GM23248 (cell line): ENCODE results near the gene MAGI1. TPM values are rescaled to one million over a fixed set of nuclear protein-coding genes. Genes with fewer than 3 reads are reported as not detected.
"Not testable (repeated sequence)": the region's sequence is repeated elsewhere in the genome, so short reads cannot be mapped to it uniquely, and the experiment has no call there.

Source experiments
- DNase-seq: peaks from one replicate; pipeline ENCODE4 v3.0.0-alpha.2; 2015
- H2AFZ ChIP-seq: fragments of 200-600 bp; sonication (generic); 2 replicates; pipeline ENCODE4 v1.6.1; 2016; ENCODE audit warnings: antibody characterized with exemption
- H3F3A ChIP-seq: fragments of 200-600 bp; sonication (generic); 2 replicates; pipeline ENCODE4 v1.6.1; 2016; ENCODE audit warnings: mild to moderate bottlenecking, antibody characterized with exemption, mixed run types; ENCODE audit not compliant: insufficient read depth
- H3K27ac ChIP-seq: fragments of 200-600 bp; sonication (generic); 2 replicates; pipeline ENCODE4 v1.5.1; 2016; ENCODE audit warnings: mild to moderate bottlenecking
- H3K27me3 ChIP-seq: fragments of 200-600 bp; sonication (generic); replicated peaks from 2 replicates; pipeline ENCODE4 v1.6.1; 2016; ENCODE audit warnings: mild to moderate bottlenecking; ENCODE audit not compliant: insufficient read depth
- H3K36me3 ChIP-seq: fragments of 200-600 bp; sonication (generic); 2 replicates; pipeline ENCODE4 v1.6.1; 2016; ENCODE audit warnings: low read depth, mild to moderate bottlenecking
- H3K4me1 ChIP-seq: fragments of 200-600 bp; sonication (generic); 2 replicates; pipeline ENCODE4 v1.6.1; 2016; ENCODE audit warnings: mild to moderate bottlenecking; ENCODE audit not compliant: insufficient read depth
- H3K4me2 ChIP-seq: fragments of 200-600 bp; sonication (generic); one replicate; pipeline ENCODE4 v1.6.1; 2016; ENCODE audit warnings: mild to moderate bottlenecking; ENCODE audit not compliant: unreplicated experiment
- H3K4me3 ChIP-seq: fragments of 200-600 bp; sonication (generic); 2 replicates; pipeline ENCODE4 v1.5.1; 2016; ENCODE audit warnings: mild to moderate bottlenecking
- H3K79me2 ChIP-seq: fragments of 200-600 bp; sonication (generic); 2 replicates; pipeline ENCODE4 v1.6.1; 2016; ENCODE audit warnings: mild to moderate bottlenecking; ENCODE audit not compliant: insufficient read depth
- H3K9ac ChIP-seq: fragments of 200-600 bp; sonication (generic); 2 replicates; pipeline ENCODE4 v1.6.1; 2016; ENCODE audit warnings: mild to moderate bottlenecking
- H3K9me2 ChIP-seq: fragments of 200-600 bp; sonication (generic); 2 replicates; pipeline ENCODE4 v1.6.1; 2016; ENCODE audit warnings: mixed run types, mild to moderate bottlenecking, moderate library complexity; ENCODE audit not compliant: insufficient read depth
- H3K9me3 ChIP-seq: fragments of 200-600 bp; sonication (generic); one replicate; pipeline ENCODE4 v1.6.1; 2017; ENCODE audit warnings: low read depth
- H4K20me1 ChIP-seq: fragments of 200-600 bp; sonication (generic); 2 replicates; pipeline ENCODE4 v1.6.0; 2016; ENCODE audit not compliant: insufficient read depth
- EZH2 ChIP-seq: fragments of 200-600 bp; sonication (generic); IDR thresholded peaks from 2 replicates; pipeline ENCODE4 v1.6.1; 2018; ENCODE audit warnings: antibody characterized with exemption, mild to moderate bottlenecking; ENCODE audit not compliant: insufficient read depth, poor library complexity, severe bottlenecking
- EZH2phosphoT487 ChIP-seq: fragments of 200-600 bp; sonication (generic); IDR thresholded peaks from 2 replicates; pipeline ENCODE4 v1.6.1; 2018; ENCODE audit warnings: antibody characterized with exemption, moderate library complexity, mild to moderate bottlenecking, low read depth; ENCODE audit not compliant: insufficient read depth
- WGBS, 2 experiments: methylation state at CpG; one replicate each; pipeline ENCODE4 v1.1.6; 2015 to 2017; ENCODE audit warnings: low lambda C conversion rate in 2 of 2, low coverage in 1 of 2; ENCODE audit errors: missing lambda C conversion rate in 2 of 2; 5-methylcytosine and 5-hydroxymethylcytosine counted together
- in situ Hi-C: fragments of 300-500 bp; cut with MboI; formaldehyde crosslinking; loops from 2 replicates; pipeline ENCODE4 v1.15.0; 2020
- polyA plus RNA-seq: library from polyadenylated mRNA; unstranded; fragments of >200 nt; fragmentation: Nextera tagmentation; extraction: Ambion mirVana; gene quantifications from 2 replicates; pipeline ENCODE4 v1.2.1, GENCODE V29; 2016
- total RNA-seq: library from RNA; depleted of rRNA; stranded (reverse); fragments of >200 nt; shearing (Covaris generic); gene quantifications from 2 replicates; pipeline ENCODE4 v1.2.3, GENCODE V29; 2014

The MAGI1 gene
- total and polyA plus RNA-seq, 2 experiments from 2014 or later, result 7.3 to 13.8 TPM

- Histone ChIP-seq H3K9me2 (no peaks in the 10 kb centered on the region), H4K20me1 (no peaks in the 10 kb centered on the region), H3K4me2 (peak overlapping the region; percentile 10), H3K4me1 (peaks cover 35% of the 10 kb centered on the region), H3K36me3 (no peaks in the 10 kb centered on the region), H3K4me3 (no peak overlapping the region), H3K27ac (peak overlapping the region; percentile 74), H3K9me3 (no peaks in the 10 kb centered on the region), H2AFZ (no peak overlapping the region), H3K9ac (peak overlapping the region; percentile 18; the same call in 1 of the 2 replicates), H3K79me2 (peaks cover 83% of the 10 kb centered on the region), H3K27me3 (no peaks in the 10 kb centered on the region), H3F3A (peaks cover 42% of the 10 kb centered on the region)
- 61 to 67% methylated on average over 2 of the region's 2 CpGs for WGBS, 2 experiments
- in situ Hi-C loops, result no loop called here
- DNase-seq, result peak; percentile 62
- TF ChIP-seq EZH2 (no peak), EZH2phosphoT487 (no peak)
These were observed 145.1 kb downstream of the MAGI1 start for GRCh38 chr3:65893631-65894030.

- H3K9me2 ChIP-seq, H3K4me3 ChIP-seq, H3K27me3 ChIP-seq, in situ Hi-C loops, H4K20me1 ChIP-seq, H3K9me3 ChIP-seq, H2AFZ ChIP-seq, H3K27ac ChIP-seq, H3K36me3 ChIP-seq, DNase-seq, H3K4me2 ChIP-seq, H3K9ac ChIP-seq: not testable (repeated sequence)
- 96 to 100% methylated on average over 1 to 2 of the region's 2 CpGs for WGBS, 2 experiments
- Histone ChIP-seq H3F3A (peaks cover 56% of the 10 kb centered on the region), H3K4me1 (peaks cover 50% of the 10 kb centered on the region), H3K79me2 (peaks cover 84% of the 10 kb centered on the region)
These were observed 147.2 kb downstream of the MAGI1 start for GRCh38 chr3:65891477-65891876.

- H3K79me2 ChIP-seq, result peaks cover 84% of the 10 kb centered on the region
- no peak overlapping the region for H3K4me2 ChIP-seq
- H2AFZ ChIP-seq, result no peak overlapping the region
- H3K9ac ChIP-seq, result no peak overlapping the region
- no peaks in the 10 kb centered on the region for H3K9me2 ChIP-seq
- no peaks in the 10 kb centered on the region for H3K9me3 ChIP-seq
- no peaks in the 10 kb centered on the region for H3K36me3 ChIP-seq
- no peak overlapping the region for H3K4me3 ChIP-seq
- in situ Hi-C loops, result no loop called here
- H3K27me3 ChIP-seq, result no peaks in the 10 kb centered on the region
- peaks cover 49% of the 10 kb centered on the region for H3K4me1 ChIP-seq
- no peaks in the 10 kb centered on the region for H4K20me1 ChIP-seq
- no peak overlapping the region for H3K27ac ChIP-seq
- DNase-seq, result no peak
- TF ChIP-seq EZH2, result no peak
- TF ChIP-seq EZH2phosphoT487, result no peak
- 97 to 99% methylated on average over 6 of the region's 6 CpGs for whole genome bisulfite sequencing, 2 experiments
- H3F3A ChIP-seq, result peaks cover 56% of the 10 kb centered on the region
These were observed 148.4 kb downstream of the MAGI1 start for GRCh38 chr3:65890328-65890727.

- peak overlapping the region; percentile 61 for H3K4me2 ChIP-seq
These were observed 149.0 kb downstream of the MAGI1 start for GRCh38 chr3:65889707-65890099.

More at GRCh38 chr3:65889707-65890099, 149.0 kb downstream of the MAGI1 start:
- WGBS, 2 experiments, result 100% methylated on average over 3 of the region's 3 CpGs
- Histone ChIP-seq H3K36me3 (no peaks in the 10 kb centered on the region), H2AFZ (no peak overlapping the region), H3K9me2 (no peaks in the 10 kb centered on the region), H3K79me2 (peaks cover 85% of the 10 kb centered on the region), H3F3A (peaks cover 53% of the 10 kb centered on the region), H4K20me1 (no peaks in the 10 kb centered on the region), H3K27ac (peak overlapping the region; percentile 87), H3K27me3 (no peaks in the 10 kb centered on the region), H3K4me1 (peaks cover 44% of the 10 kb centered on the region), H3K4me3 (peak overlapping the region; percentile 31; the same call in 1 of the 2 replicates), H3K9ac (peak overlapping the region; percentile 54), H3K9me3 (no peaks in the 10 kb centered on the region)
- in situ Hi-C loops, result no loop called here
- DNase-seq, result peak; percentile 29
- no peak for TF ChIP-seq EZH2phosphoT487
- no peak for TF ChIP-seq EZH2
